A673 (cell line): ENCODE results near the gene NPPB. TPM values are rescaled to one million over a fixed set of nuclear protein-coding genes. Genes with fewer than 3 reads are reported as not detected.

Source experiments
- BruUV-seq: library from RNA; stranded (reverse); fragments of 400-500 nt; replicated peaks from 2 replicates; lab custom pipeline; 2021; lab: Mats Ljungman, UMichigan
- CTCF ChIA-PET: fragments of 300-600 bp; sonication (Branson Sonifier 250); formaldehyde crosslinking; loops from one replicate; lab custom pipeline; 2022; ENCODE audit warnings: antibody characterized with exemption; lab: Charles Lee
- POLR2A ChIA-PET: fragments of 300-600 bp; sonication (Branson Sonifier 250); formaldehyde crosslinking; loops from one replicate; lab custom pipeline; 2022; ENCODE audit warnings: antibody characterized with exemption; ENCODE audit not compliant: low non-redundant PET; lab: Charles Lee
- DNase-seq: peaks from one replicate; pipeline ENCODE4 v3.0.0-alpha.2; 2015; ENCODE audit warnings: low spot score
- H3K27ac ChIP-seq: fragments of 200-600 bp; sonication (generic); 2 replicates; pipeline ENCODE4 v1.5.1; 2016; ENCODE audit warnings: mixed run types, low read depth, mild to moderate bottlenecking, mixed read lengths, antibody characterized with exemption, low read length; ENCODE audit not compliant: poor library complexity, severe bottlenecking
- H3K27me3 ChIP-seq: fragments of 200-600 bp; sonication (generic); replicated peaks from 2 replicates; pipeline ENCODE4 v1.6.1; 2017; ENCODE audit warnings: mixed run types, low read depth, mild to moderate bottlenecking, mixed read lengths, antibody characterized with exemption, low read length; ENCODE audit not compliant: insufficient read depth, poor library complexity
- H3K36me3 ChIP-seq: fragments of 200-600 bp; sonication (generic); 2 replicates; pipeline ENCODE4 v1.6.1; 2016; ENCODE audit warnings: mixed run types, mild to moderate bottlenecking, mixed read lengths, antibody characterized with exemption, low read length; ENCODE audit not compliant: insufficient read depth, poor library complexity, severe bottlenecking
- H3K4me1 ChIP-seq: fragments of 200-600 bp; sonication (generic); 2 replicates; pipeline ENCODE4 v1.6.1; 2017; ENCODE audit warnings: mixed run types, mild to moderate bottlenecking, mixed read lengths, antibody characterized with exemption, low read length; ENCODE audit not compliant: insufficient read depth, poor library complexity, severe bottlenecking
- H3K4me3 ChIP-seq: fragments of 200-600 bp; sonication (generic); 2 replicates; pipeline ENCODE4 v1.5.1; 2016; ENCODE audit warnings: low read depth, mixed run types, mild to moderate bottlenecking, mixed read lengths, low read length; ENCODE audit not compliant: poor library complexity, severe bottlenecking
- H3K9me3 ChIP-seq: fragments of 200-600 bp; sonication (generic); 2 replicates; pipeline ENCODE4 v1.6.1; 2016; ENCODE audit warnings: mixed run types, low read depth, mild to moderate bottlenecking, mixed read lengths, antibody characterized with exemption, low read length; ENCODE audit not compliant: poor library complexity, severe bottlenecking
- CTCF ChIP-seq: fragments of 300-800, 200-600 bp; sonication (generic); conservative IDR thresholded peaks from 2 replicates; pipeline ENCODE4 v1.5.1; 2017; ENCODE audit warnings: low read depth, mild to moderate bottlenecking, antibody characterized with exemption, low read length, moderate library complexity, mixed read lengths
- EZH2 ChIP-seq: fragments of 200-600 bp; sonication (generic); IDR thresholded peaks from 2 replicates; pipeline ENCODE4 v1.6.1; 2017; ENCODE audit warnings: borderline replicate concordance, low read depth, mild to moderate bottlenecking, mixed read lengths, antibody characterized with exemption, low read length; ENCODE audit not compliant: poor library complexity, severe bottlenecking
- intact Hi-C: fragments of 100-400 bp; cut with micrococcal nuclease; formaldehyde crosslinking; loops from one replicate; pipeline ENCODE4 v1.10.0; 2022; ENCODE audit not compliant: unreplicated experiment
- total RNA-seq: library from RNA; stranded (reverse); gene quantifications from 2 replicates; pipeline ENCODE4 v1.2.3, GENCODE V29; 2021

The NPPB gene
- total RNA-seq, 1 experiment from 2014 or later, result not detected

- TF ChIP-seq CTCF, result no peak
- no peaks in the 10 kb centered on the region for H3K36me3 ChIP-seq
- no peaks in the 10 kb centered on the region for H3K4me1 ChIP-seq
- POLR2A ChIA-PET, result no interaction called here
- no peak overlapping the region for H3K27ac ChIP-seq
- intact Hi-C loops, result no loop called here
- H3K4me3 ChIP-seq, result no peak overlapping the region
- DNase-seq, result no peak
- BruUV-seq, result no TSS peak
- peaks cover 31% of the 10 kb centered on the region for H3K27me3 ChIP-seq
- CTCF ChIA-PET, result interaction anchor here (0.6 kb wide), 1 partner anchor 53 kb away, joined by 5 read pairs; no protein-coding TSS in a partner anchor
- H3K9me3 ChIP-seq, result no peaks in the 10 kb centered on the region
These were observed 4.2 kb downstream of the NPPB start for GRCh38 chr1:11854519-11854918.

- CTCF ChIA-PET, result no interaction called here
- no peaks in the 10 kb centered on the region for H3K27me3 ChIP-seq
- no peak overlapping the region for H3K4me3 ChIP-seq
- no peaks in the 10 kb centered on the region for H3K36me3 ChIP-seq
- intact Hi-C loops, result no loop called here
- POLR2A ChIA-PET, result no interaction called here
- no peak for TF ChIP-seq CTCF
- TF ChIP-seq EZH2, result no peak
- BruUV-seq, result no TSS peak
- H3K27ac ChIP-seq, result no peak overlapping the region
- H3K9me3 ChIP-seq, result no peaks in the 10 kb centered on the region
- DNase-seq, result no peak
- H3K4me1 ChIP-seq, result no peaks in the 10 kb centered on the region
These were observed 7.6 kb downstream of the NPPB start for GRCh38 chr1:11851180-11851579.

- H3K4me3 ChIP-seq, result no peak overlapping the region
- ChIA-PET POLR2A (no interaction called here), CTCF (interaction anchor here (0.9 kb wide), 1 partner anchor 12 kb away, joined by 3 read pairs; no protein-coding TSS in a partner anchor)
- no peaks in the 10 kb centered on the region for H3K27me3 ChIP-seq
- H3K9me3 ChIP-seq, result no peaks in the 10 kb centered on the region
- no peak for DNase-seq
- no peak overlapping the region for H3K27ac ChIP-seq
- no TSS peak for BruUV-seq
- H3K4me1 ChIP-seq, result no peaks in the 10 kb centered on the region
- TF ChIP-seq EZH2 (no peak), CTCF (no peak)
- intact Hi-C loops, result no loop called here
- H3K36me3 ChIP-seq, result peaks cover 8% of the 10 kb centered on the region
These were observed 8.6 kb downstream of the NPPB start for GRCh38 chr1:11850156-11850555.
